Parathyroid adenoma (tissue), 2 donors: ENCODE data around the gene ARHGEF7.
"Not testable (repeated sequence)": the region's sequence is repeated elsewhere in the genome, so short reads cannot be mapped to it uniquely, and the experiment has no call there.

Source experiments
- H2AFZ ChIP-seq: fragments of 300-600 bp; sonication (generic); one replicate; pipeline ENCODE4 v1.7.0; 2017; ENCODE audit warnings: antibody characterized with exemption, mild to moderate bottlenecking
- H3K27ac ChIP-seq: fragments of 300-600 bp; sonication (generic); one replicate; pipeline ENCODE4 v1.7.0; 2017
- H3K27me3 ChIP-seq: fragments of 300-600 bp; sonication (generic); one replicate; pipeline ENCODE4 v1.7.0; 2017; ENCODE audit warnings: low read length; ENCODE audit not compliant: control insufficient read depth, insufficient read depth
- H3K36me3 ChIP-seq: fragments of 300-600 bp; sonication (generic); one replicate; pipeline ENCODE4 v1.7.0; 2017; ENCODE audit warnings: low read length; ENCODE audit not compliant: control insufficient read depth, insufficient read depth
- H3K4me1 ChIP-seq: fragments of 300-600 bp; sonication (generic); one replicate; pipeline ENCODE4 v1.7.0; 2017; ENCODE audit warnings: control low read depth
- H3K4me2 ChIP-seq: fragments of 300-600 bp; sonication (generic); one replicate; pipeline ENCODE4 v1.7.0; 2017; ENCODE audit warnings: low read length
- H3K4me3 ChIP-seq: fragments of 300-600 bp; sonication (generic); one replicate; pipeline ENCODE4 v1.7.0; 2017; ENCODE audit warnings: low read depth, low read length
- H3K79me2 ChIP-seq: fragments of 300-600 bp; sonication (generic); one replicate; pipeline ENCODE4 v1.7.0; 2017; ENCODE audit warnings: control low read depth
- H3K9ac ChIP-seq: fragments of 300-600 bp; sonication (generic); one replicate; pipeline ENCODE4 v1.7.0; 2017; ENCODE audit warnings: mild to moderate bottlenecking
- H3K9me3 ChIP-seq: fragments of 300-600 bp; sonication (generic); one replicate; pipeline ENCODE4 v1.7.0; 2017; ENCODE audit warnings: low read length; ENCODE audit not compliant: control insufficient read depth
- TF ChIP-seq, protein P1 (sequence below): fragments of 300-600 bp; sonication (generic); IDR thresholded peaks from one replicate; pipeline ENCODE4 v1.7.0; 2017; ENCODE audit warnings: antibody characterized with exemption, mild to moderate bottlenecking
- donor health status: primary hyperparathyroidism.

The ARHGEF7 gene

DNA sequence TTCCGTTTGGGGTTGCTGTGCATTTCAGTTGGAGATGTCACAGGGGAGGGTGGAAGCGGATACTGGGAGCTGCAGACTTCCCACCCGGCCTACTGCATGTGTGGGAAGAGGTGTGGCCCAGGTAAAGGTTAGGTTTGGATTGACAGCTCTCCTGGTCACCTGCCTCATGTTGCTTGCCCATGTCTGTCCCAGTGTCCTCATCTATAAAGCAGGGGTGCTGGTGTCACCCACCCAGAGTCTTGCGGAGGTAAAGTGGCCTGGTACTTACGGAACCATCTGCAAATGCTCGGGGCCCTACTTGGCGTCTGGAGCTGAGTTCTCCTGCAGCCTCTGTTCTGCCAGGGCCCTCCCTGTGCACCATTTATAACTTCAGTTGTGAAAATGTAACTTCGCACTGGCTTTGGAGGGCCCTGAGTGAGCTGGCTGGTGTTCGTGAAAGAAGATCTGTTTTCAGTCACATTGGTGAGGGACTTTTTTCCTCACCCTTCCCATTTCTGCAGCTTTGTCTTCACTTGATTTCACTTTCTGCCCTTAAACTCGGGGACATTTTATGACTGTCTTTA lies 140.2 kb downstream of the ARHGEF7 start:
- Histone ChIP-seq H3K27ac (no peak overlapping the region), H3K4me2 (no peak overlapping the region), H3K36me3 (no peaks in the 10 kb centered on the region), H3K9me3 (no peaks in the 10 kb centered on the region), H3K4me1 (no peaks in the 10 kb centered on the region), H3K79me2 (no peaks in the 10 kb centered on the region), H3K4me3 (no peak overlapping the region), H3K9ac (no peak overlapping the region), H3K27me3 (no peaks in the 10 kb centered on the region), H2AFZ (no peak overlapping the region)
- TF ChIP-seq, protein P1, sequence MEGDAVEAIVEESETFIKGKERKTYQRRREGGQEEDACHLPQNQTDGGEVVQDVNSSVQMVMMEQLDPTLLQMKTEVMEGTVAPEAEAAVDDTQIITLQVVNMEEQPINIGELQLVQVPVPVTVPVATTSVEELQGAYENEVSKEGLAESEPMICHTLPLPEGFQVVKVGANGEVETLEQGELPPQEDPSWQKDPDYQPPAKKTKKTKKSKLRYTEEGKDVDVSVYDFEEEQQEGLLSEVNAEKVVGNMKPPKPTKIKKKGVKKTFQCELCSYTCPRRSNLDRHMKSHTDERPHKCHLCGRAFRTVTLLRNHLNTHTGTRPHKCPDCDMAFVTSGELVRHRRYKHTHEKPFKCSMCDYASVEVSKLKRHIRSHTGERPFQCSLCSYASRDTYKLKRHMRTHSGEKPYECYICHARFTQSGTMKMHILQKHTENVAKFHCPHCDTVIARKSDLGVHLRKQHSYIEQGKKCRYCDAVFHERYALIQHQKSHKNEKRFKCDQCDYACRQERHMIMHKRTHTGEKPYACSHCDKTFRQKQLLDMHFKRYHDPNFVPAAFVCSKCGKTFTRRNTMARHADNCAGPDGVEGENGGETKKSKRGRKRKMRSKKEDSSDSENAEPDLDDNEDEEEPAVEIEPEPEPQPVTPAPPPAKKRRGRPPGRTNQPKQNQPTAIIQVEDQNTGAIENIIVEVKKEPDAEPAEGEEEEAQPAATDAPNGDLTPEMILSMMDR: no peak

DNA sequence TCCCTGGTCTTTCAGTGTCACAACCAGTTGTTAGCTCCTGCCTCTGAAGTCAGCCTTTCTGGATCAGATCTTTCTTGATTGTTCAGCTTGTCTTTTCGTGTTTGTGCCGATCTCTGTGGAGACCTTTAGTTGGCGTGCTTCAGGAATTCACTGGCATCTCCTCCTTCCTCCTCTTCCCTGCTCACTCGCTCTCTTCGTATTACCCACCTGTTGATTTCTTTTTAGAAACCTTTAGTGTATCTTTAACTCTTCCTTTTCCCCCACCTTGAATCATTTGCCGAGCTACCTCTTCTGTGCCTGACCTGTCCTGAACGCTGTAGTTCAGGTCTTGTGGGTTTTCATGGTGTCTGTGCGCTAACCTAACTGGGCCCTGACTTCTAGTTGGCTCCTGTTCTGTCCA lies 141.3 kb downstream of the ARHGEF7 start:
- no peak overlapping the region for H2AFZ ChIP-seq
- H3K79me2 ChIP-seq: no peaks in the 10 kb centered on the region
- H3K9ac ChIP-seq: no peak overlapping the region
- no peak overlapping the region for H3K4me2 ChIP-seq
- H3K4me3 ChIP-seq: no peak overlapping the region
- H3K36me3 ChIP-seq: no peaks in the 10 kb centered on the region
- no peaks in the 10 kb centered on the region for H3K9me3 ChIP-seq
- no peak overlapping the region for H3K27ac ChIP-seq
- TF ChIP-seq, protein P1: no peak
- no peaks in the 10 kb centered on the region for H3K27me3 ChIP-seq
- no peaks in the 10 kb centered on the region for H3K4me1 ChIP-seq

DNA sequence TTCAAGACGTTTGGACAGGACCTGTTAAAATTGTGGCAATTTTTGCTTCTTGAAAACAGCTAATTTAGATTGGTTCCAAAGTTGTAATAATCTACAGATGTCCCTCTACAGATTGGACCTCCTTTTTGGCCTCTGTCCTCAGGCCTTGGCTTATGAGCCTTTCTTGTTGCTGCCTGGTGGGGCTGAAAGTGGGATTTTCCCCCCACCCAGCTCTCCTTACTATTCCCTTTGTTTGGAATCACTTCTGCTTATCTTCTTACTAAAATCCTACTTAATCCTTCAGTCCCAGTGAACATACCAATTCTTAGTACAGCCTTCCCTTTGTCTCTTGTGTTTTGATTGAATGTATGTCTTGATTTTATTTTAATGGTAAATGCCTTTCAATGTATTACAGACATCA lies 141.8 kb downstream of the ARHGEF7 start:
- no peak overlapping the region for H3K27ac ChIP-seq
- no peaks in the 10 kb centered on the region for H3K27me3 ChIP-seq
- no peaks in the 10 kb centered on the region for H3K4me1 ChIP-seq
- no peak overlapping the region for H2AFZ ChIP-seq
- TF ChIP-seq, protein P1: no peak
- no peak overlapping the region for H3K4me3 ChIP-seq
- no peaks in the 10 kb centered on the region for H3K9me3 ChIP-seq
- H3K4me2 ChIP-seq: no peak overlapping the region
- H3K9ac ChIP-seq: no peak overlapping the region
- no peaks in the 10 kb centered on the region for H3K36me3 ChIP-seq
- H3K79me2 ChIP-seq: no peaks in the 10 kb centered on the region

DNA sequence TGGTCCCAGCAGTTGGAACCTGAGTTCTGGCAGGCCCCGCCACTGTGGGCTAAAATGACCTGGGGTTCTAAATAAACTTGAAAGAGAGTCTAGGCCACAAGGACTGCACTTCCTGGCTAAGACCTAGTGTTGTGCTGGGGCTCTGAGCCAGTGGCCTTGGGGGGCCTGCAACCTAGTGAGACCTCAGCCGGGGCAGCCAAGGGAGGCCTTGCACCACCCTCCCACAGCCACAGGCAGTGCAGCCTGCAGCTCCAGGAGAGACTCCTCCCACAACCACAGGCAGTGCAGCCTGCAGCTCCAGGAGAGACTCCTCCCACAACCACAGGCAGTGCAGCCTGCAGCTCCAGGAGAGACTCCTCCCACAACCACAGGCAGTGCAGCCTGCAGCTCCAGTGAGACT lies 142.8 kb downstream of the ARHGEF7 start:
- not testable (repeated sequence) for H3K27ac ChIP-seq, H3K27me3 ChIP-seq, H3K4me3 ChIP-seq, H3K9me3 ChIP-seq, H2AFZ ChIP-seq, H3K36me3 ChIP-seq, H3K4me1 ChIP-seq, H3K79me2 ChIP-seq, H3K9ac ChIP-seq, H3K4me2 ChIP-seq

DNA sequence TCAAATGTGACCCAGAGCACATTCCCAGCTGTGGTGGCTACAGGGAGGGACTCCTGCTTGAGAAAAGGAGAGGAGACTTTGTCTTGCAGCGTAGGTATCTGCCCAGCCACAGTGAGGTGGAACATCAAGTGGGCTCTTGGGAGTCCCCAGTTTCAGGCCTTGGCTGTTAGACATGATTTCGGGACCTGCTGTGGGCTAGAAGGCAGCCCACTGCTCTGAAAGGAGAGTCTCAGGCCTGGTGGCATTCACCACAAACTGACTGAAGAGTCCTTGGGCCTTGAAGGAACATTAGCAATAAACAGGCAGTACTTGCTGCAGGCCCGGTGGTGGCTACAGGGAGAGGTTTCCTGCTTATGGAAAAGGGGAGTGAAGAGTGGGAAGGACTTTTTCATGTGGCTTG lies 143.5 kb downstream of the ARHGEF7 start:
- Histone ChIP-seq H3K4me1 (no peaks in the 10 kb centered on the region), H3K27ac (no peak overlapping the region), H3K36me3 (no peaks in the 10 kb centered on the region)

More for the DNA sequence above, 143.5 kb downstream of the ARHGEF7 start:
- TF ChIP-seq, protein P1: no peak
- Histone ChIP-seq H3K4me3 (no peak overlapping the region), H2AFZ (no peak overlapping the region), H3K9ac (no peak overlapping the region), H3K27me3 (no peaks in the 10 kb centered on the region), H3K9me3 (no peaks in the 10 kb centered on the region), H3K4me2 (no peak overlapping the region), H3K79me2 (no peaks in the 10 kb centered on the region)
